Mucosa of stomach (tissue), 1 donor: Measurements from ENCODE around the gene SPA17.

Experiments
- H3K27me3 ChIP-seq: one replicate; pipeline ENCODE4 v1.7.0; 2013; ENCODE audit warnings: mild to moderate bottlenecking, low read length; ENCODE audit not compliant: control insufficient read depth, insufficient read depth
- H3K36me3 ChIP-seq: one replicate; pipeline ENCODE4 v1.7.0; 2013; ENCODE audit warnings: low read length; ENCODE audit not compliant: control insufficient read depth, insufficient read depth
- H3K4me1 ChIP-seq: one replicate; pipeline ENCODE4 v1.7.0; 2013; ENCODE audit warnings: mild to moderate bottlenecking, low read length; ENCODE audit not compliant: control insufficient read depth, insufficient read depth
- H3K4me3 ChIP-seq: one replicate; pipeline ENCODE4 v1.7.0; 2013; ENCODE audit warnings: low read length
- H3K9ac ChIP-seq: one replicate; pipeline ENCODE4 v1.7.0; 2013; ENCODE audit warnings: mild to moderate bottlenecking, low read length, moderate library complexity
- H3K9me3 ChIP-seq: one replicate; pipeline ENCODE4 v1.7.0; 2013; ENCODE audit warnings: mild to moderate bottlenecking, low read length, moderate library complexity; ENCODE audit not compliant: control insufficient read depth
- donor health status: Pancreatic carcinoma.

SPA17 gene

GRCh38 chr11:124712392-124712791, 38.7 kb downstream of the SPA17 start:
- Histone ChIP-seq H3K9me3 (no peaks in the 10 kb centered on the region), H3K27me3 (no peaks in the 10 kb centered on the region), H3K4me1 (no peaks in the 10 kb centered on the region), H3K9ac (no peak overlapping the region), H3K4me3 (no peak overlapping the region), H3K36me3 (no peaks in the 10 kb centered on the region)

GRCh38 chr11:124716591-124716990, 42.9 kb downstream of the SPA17 start:
- H3K27me3 ChIP-seq, result peaks cover 24% of the 10 kb centered on the region
- H3K36me3 ChIP-seq, result no peaks in the 10 kb centered on the region
- no peak overlapping the region for H3K4me3 ChIP-seq
- H3K4me1 ChIP-seq, result peaks cover 15% of the 10 kb centered on the region
- no peaks in the 10 kb centered on the region for H3K9me3 ChIP-seq
- H3K9ac ChIP-seq, result no peak overlapping the region

- Histone ChIP-seq H3K4me1 (peaks cover 15% of the 10 kb centered on the region), H3K27me3 (peaks cover 24% of the 10 kb centered on the region), H3K9me3 (no peaks in the 10 kb centered on the region), H3K4me3 (no peak overlapping the region), H3K36me3 (no peaks in the 10 kb centered on the region), H3K9ac (peak overlapping the region; percentile 47)
Observed at GRCh38 chr11:124717421-124717785, 43.7 kb downstream of the SPA17 start.

GRCh38 chr11:124717786-124718651, 44.3 kb downstream of the SPA17 start:
- H3K9ac ChIP-seq, result peak overlapping the region; percentile 47
- no peaks in the 10 kb centered on the region for H3K9me3 ChIP-seq
- H3K4me3 ChIP-seq, result peak overlapping the region; percentile 14
- H3K36me3 ChIP-seq, result no peaks in the 10 kb centered on the region
- H3K4me1 ChIP-seq, result peaks cover 15% of the 10 kb centered on the region
- H3K27me3 ChIP-seq, result peaks cover 24% of the 10 kb centered on the region

- Histone ChIP-seq H3K4me1 (peaks cover 15% of the 10 kb centered on the region), H3K36me3 (no peaks in the 10 kb centered on the region), H3K9ac (no peak overlapping the region), H3K4me3 (no peak overlapping the region), H3K9me3 (no peaks in the 10 kb centered on the region), H3K27me3 (peaks cover 24% of the 10 kb centered on the region)
Observed at GRCh38 chr11:124718801-124719200, 45.1 kb downstream of the SPA17 start.

- peaks cover 24% of the 10 kb centered on the region for H3K27me3 ChIP-seq
- H3K36me3 ChIP-seq, result no peaks in the 10 kb centered on the region
Observed at GRCh38 chr11:124719534-124719933, 45.8 kb downstream of the SPA17 start.

DNA sequence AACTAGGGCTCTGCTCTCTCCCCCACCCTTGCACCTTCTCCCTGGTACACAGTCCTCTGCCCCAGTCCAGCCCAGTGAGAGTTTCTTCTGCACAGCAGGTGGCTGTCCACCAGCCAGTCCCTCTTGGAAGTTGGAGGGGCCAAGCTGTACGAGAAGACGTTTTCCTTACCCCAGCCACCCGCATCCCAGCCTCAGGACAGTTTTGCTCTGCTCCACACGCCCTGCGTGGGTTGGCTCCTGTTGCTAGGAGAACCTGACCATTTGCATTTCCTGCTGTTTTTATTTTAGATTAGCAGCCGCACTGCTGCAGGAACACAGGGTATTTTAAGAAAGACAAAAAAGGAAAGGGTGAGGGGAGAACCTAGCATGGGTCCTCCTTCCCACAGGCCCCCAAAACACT, 48.5 kb downstream of the SPA17 start:
- H3K4me3 ChIP-seq, result no peak overlapping the region
- H3K9me3 ChIP-seq, result no peaks in the 10 kb centered on the region
- H3K36me3 ChIP-seq, result no peaks in the 10 kb centered on the region
- peaks cover 27% of the 10 kb centered on the region for H3K4me1 ChIP-seq
- no peak overlapping the region for H3K9ac ChIP-seq
- H3K27me3 ChIP-seq, result peaks cover 24% of the 10 kb centered on the region

More at GRCh38 chr11:124719534-124719933, 45.8 kb downstream of the SPA17 start:
- Histone ChIP-seq H3K4me1 (peaks cover 16% of the 10 kb centered on the region), H3K4me3 (no peak overlapping the region), H3K9me3 (no peaks in the 10 kb centered on the region), H3K9ac (no peak overlapping the region)

DNA sequence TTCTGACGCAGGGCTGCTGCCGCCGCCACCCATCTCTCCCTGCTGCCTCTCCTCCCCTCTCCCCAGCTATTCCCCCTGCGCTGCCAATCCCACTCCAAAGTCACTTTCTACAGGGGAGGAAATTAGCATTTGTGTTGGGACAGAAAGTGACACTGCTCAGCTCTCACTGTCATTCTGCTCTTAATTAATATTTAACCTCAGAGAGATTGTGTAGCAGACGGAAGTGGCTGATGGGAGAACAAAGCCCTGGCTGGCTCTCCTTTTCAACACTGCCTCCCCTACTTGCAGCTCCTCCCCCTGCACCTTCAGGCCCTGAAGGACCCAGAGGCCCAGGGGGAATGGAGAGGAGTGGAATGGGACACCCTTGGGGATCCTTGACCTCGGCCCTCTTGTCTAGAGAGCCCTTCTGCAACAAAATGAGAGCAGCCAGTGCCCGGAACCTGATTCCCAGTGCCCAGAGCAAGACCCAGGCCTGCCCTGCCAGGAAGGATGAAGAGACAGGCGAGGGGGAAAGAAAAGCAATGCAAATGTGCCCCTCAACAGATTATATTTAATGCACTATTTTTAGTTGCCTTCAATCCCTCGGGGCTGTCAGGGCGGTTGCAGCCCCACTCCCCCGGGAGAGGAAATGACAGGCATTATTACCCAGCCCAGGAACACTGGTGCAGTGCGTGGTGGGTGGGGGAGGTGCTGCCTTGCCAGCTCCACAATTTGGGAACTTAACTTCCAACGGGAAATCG, 51.4 kb downstream of the SPA17 start:
- Histone ChIP-seq H3K27me3 (no peaks in the 10 kb centered on the region), H3K4me1 (peaks cover 12% of the 10 kb centered on the region), H3K9me3 (no peaks in the 10 kb centered on the region), H3K9ac (peak overlapping the region; percentile 36), H3K36me3 (no peaks in the 10 kb centered on the region), H3K4me3 (peak overlapping the region; percentile 17)

DNA sequence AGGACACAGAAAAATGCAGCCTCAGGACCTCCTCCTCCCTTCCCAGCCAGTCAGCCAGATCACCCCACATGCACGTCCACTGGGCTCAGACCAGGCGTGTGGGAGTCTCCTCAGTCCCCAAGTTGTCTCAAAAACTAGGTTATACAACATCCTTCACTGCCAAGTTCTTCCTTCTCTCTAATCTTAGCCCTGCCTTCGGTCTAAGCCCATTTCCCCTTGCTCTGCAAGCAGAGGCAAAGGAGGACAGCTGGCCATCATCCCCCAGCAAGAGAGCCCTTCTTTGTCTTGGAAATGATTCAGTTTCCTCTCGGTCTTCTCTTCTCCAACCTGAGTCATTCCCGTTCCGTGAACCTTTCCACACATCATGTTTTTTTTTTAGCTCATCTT, 52.0 kb downstream of the SPA17 start:
- Histone ChIP-seq H3K9ac (no peak overlapping the region), H3K36me3 (no peaks in the 10 kb centered on the region), H3K4me3 (no peak overlapping the region), H3K9me3 (no peaks in the 10 kb centered on the region), H3K4me1 (peaks cover 12% of the 10 kb centered on the region), H3K27me3 (no peaks in the 10 kb centered on the region)

GRCh38 chr11:124727474-124727873, 53.8 kb downstream of the SPA17 start:
- Histone ChIP-seq H3K9me3 (no peaks in the 10 kb centered on the region), H3K36me3 (no peaks in the 10 kb centered on the region), H3K27me3 (no peaks in the 10 kb centered on the region), H3K9ac (no peak overlapping the region), H3K4me3 (no peak overlapping the region), H3K4me1 (peaks cover 12% of the 10 kb centered on the region)

DNA sequence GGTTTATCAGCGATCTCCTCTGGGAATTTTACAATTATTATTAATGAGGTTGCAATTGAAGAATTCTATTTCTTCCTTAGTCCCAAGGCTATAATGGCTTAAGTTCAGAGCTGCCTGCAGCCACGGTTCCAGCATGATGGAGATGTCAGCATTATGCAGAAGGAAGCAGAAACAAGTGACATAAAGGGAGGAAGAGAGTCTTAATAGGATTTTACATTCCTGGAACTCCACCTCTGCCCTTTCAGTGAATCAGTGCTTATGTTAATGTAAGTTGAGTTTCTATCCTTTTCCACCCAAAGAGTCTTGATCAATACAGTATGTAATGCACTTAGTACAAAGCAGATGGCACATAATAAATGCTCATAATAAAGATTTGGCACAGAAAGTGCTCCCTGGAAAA, 54.4 kb downstream of the SPA17 start:
- no peak overlapping the region for H3K4me3 ChIP-seq
- H3K9me3 ChIP-seq, result no peaks in the 10 kb centered on the region
- H3K36me3 ChIP-seq, result no peaks in the 10 kb centered on the region
- no peak overlapping the region for H3K9ac ChIP-seq
- peaks cover 12% of the 10 kb centered on the region for H3K4me1 ChIP-seq
- H3K27me3 ChIP-seq, result no peaks in the 10 kb centered on the region

GRCh38 chr11:124729571-124729970, 55.9 kb downstream of the SPA17 start:
- Histone ChIP-seq H3K27me3 (no peaks in the 10 kb centered on the region), H3K9ac (no peak overlapping the region), H3K4me1 (peaks cover 11% of the 10 kb centered on the region), H3K9me3 (no peaks in the 10 kb centered on the region), H3K4me3 (no peak overlapping the region), H3K36me3 (no peaks in the 10 kb centered on the region)
